K562 (cell line): ENCODE measurements around the gene SERPING1. TPM values are rescaled to one million over a fixed set of nuclear protein-coding genes. Genes with fewer than 3 reads are reported as not detected.

Experiments used
- BHLHE40 ChIP-seq: IDR thresholded peaks from 2 replicates; pipeline ENCODE4 v1.6.1; 2011; ENCODE audit warnings: low read length, improper control_type of control experiment
- CBX5 ChIP-seq: IDR thresholded peaks from 2 replicates; pipeline ENCODE4 v1.6.1; 2014; ENCODE audit warnings: low read depth, borderline replicate concordance
- DIDO1 ChIP-seq: fragments of 450-650 bp; IDR thresholded peaks from 2 replicates; pipeline ENCODE4 v1.6.1; 2016; ENCODE audit warnings: low read depth, missing biosample characterization, missing genetic modification characterization
- EGR1 ChIP-seq: fragments of 450-650 bp; conservative IDR thresholded peaks from 2 replicates; pipeline ENCODE4 v1.6.1; 2017; ENCODE audit warnings: mild to moderate bottlenecking
- HMBOX1 ChIP-seq: sonication (generic); IDR thresholded peaks from 2 replicates; pipeline ENCODE4 v1.6.1; 2016
- ILF3 ChIP-seq: fragments of 450-650 bp; IDR thresholded peaks from 2 replicates; pipeline ENCODE4 v1.6.1; 2018; ENCODE audit warnings: antibody characterized with exemption, mild to moderate bottlenecking, moderate library complexity, borderline replicate concordance
- MECOM ChIP-seq: fragments of 250-450 bp; sonication (Bioruptor Pico); IDR thresholded peaks from 2 replicates; pipeline ENCODE4 v1.8.0; 2022; ENCODE audit warnings: inconsistent platforms
- NR2C1 ChIP-seq, 2 experiments: fragments of 450-650 bp; IDR thresholded peaks; 2 replicates each; pipeline ENCODE4 v1.6.1; 2017; ENCODE audit warnings: mild to moderate bottlenecking in 2 of 2, antibody characterized with exemption in 1 of 2, inconsistent platforms in 1 of 2, missing compliant biosample characterization in 1 of 2, missing genetic modification characterization in 1 of 2
- RAD21 ChIP-seq, 2 experiments: fragments of 250-450 bp in 1 of 2; fragments of 450-650 bp in 1 of 2; sonication (Bioruptor Pico) in 1 of 2; formaldehyde crosslinking in 1 of 2; IDR thresholded peaks in 1 of 2; conservative IDR thresholded peaks in 1 of 2; 2 replicates each; pipeline versions ENCODE4 v1.4.0 to v1.8.0; 2020 to 2022; ENCODE audit warnings: mild to moderate bottlenecking in 2 of 2, moderate library complexity in 1 of 2
- RFX7 ChIP-seq: fragments of 250-450 bp; sonication (Bioruptor Pico); IDR thresholded peaks from 2 replicates; pipeline ENCODE4 v1.5.1; 2021; ENCODE audit warnings: mild to moderate bottlenecking
- SMARCB1 ChIP-seq: IDR thresholded peaks from 2 replicates; pipeline ENCODE4 v1.6.1; 2011; ENCODE audit warnings: improper control_type of control experiment, low read depth; ENCODE audit not compliant: insufficient read length
- SUPT5H ChIP-seq: fragments of 450-650 bp; IDR thresholded peaks from 2 replicates; pipeline ENCODE4 v1.6.1; 2016
- USF1 ChIP-seq: sonication (generic); formaldehyde crosslinking; IDR thresholded peaks from 2 replicates; pipeline ENCODE4 v1.9.0; 2022; ENCODE audit warnings: mild to moderate bottlenecking, missing genetic modification reagents
- ZKSCAN1 ChIP-seq: fragments of 150-350 bp; IDR thresholded peaks from 2 replicates; pipeline ENCODE4 v1.6.1; 2016; ENCODE audit warnings: low read depth, low read length
- ZNF121 ChIP-seq: sonication (generic); formaldehyde crosslinking; conservative IDR thresholded peaks from 2 replicates; pipeline ENCODE4 v1.8.0; 2022; ENCODE audit warnings: missing genetic modification reagents
- ZNF124 ChIP-seq: sonication (generic); formaldehyde crosslinking; IDR thresholded peaks from 2 replicates; pipeline ENCODE4 v1.8.1; 2022; ENCODE audit warnings: missing genetic modification reagents
- ZNF282 ChIP-seq: sonication (generic); formaldehyde crosslinking; IDR thresholded peaks from 2 replicates; pipeline ENCODE4 v1.8.1; 2023; ENCODE audit warnings: missing genetic modification reagents
- ZNF398 ChIP-seq: fragments of 250-450 bp; sonication (Bioruptor Pico); IDR thresholded peaks from 2 replicates; pipeline ENCODE4 v1.8.0; 2021; ENCODE audit warnings: moderate library complexity, mild to moderate bottlenecking, inconsistent platforms
- ZNF431 ChIP-seq: sonication (generic); formaldehyde crosslinking; IDR thresholded peaks from 2 replicates; pipeline ENCODE4 v1.8.0; 2022; ENCODE audit warnings: mild to moderate bottlenecking, missing genetic modification reagents
- ZNF57 ChIP-seq: fragments of 450-650 bp; formaldehyde crosslinking; IDR thresholded peaks from 2 replicates; pipeline ENCODE4 v1.4.0; 2020; ENCODE audit warnings: mild to moderate bottlenecking, moderate library complexity
- polyA plus RNA-seq, 8 experiments: library from polyadenylated mRNA; depleted of rRNA in 4 of 8; stranded (reverse) in 5 of 8; unstranded in 3 of 8; fragments of >200 nt; fragmentation: Nextera tagmentation in 2 of 8; fragmentation: Illumina TruSeq in 1 of 8; extraction: Ambion mirVana in 2 of 8; extraction: Trizol in 1 of 8; gene quantifications; 2 replicates each; pipeline versions ENCODE4 v1.2.1 to v1.2.3, GENCODE V29; 2011 to 2014; ENCODE audit warnings: inconsistent platforms in 1 of 8, missing spikeins in 1 of 8
- total RNA-seq, 7 experiments: library from RNA; depleted of rRNA in 6 of 7; stranded (reverse); fragments of >200 nt in 6 of 7; fragmentation: Illumina TruSeq in 2 of 7; extraction: Trizol in 2 of 7; gene quantifications; 2 replicates each; pipeline versions ENCODE4 v1.2.1 to v1.2.3, GENCODE V29; 2011 to 2021; ENCODE audit warnings: low replicate concordance in 1 of 7
- TF ChIP-seq, protein P1 (sequence below): fragments of 200-800 bp; sonication (Bioruptor generic); IDR thresholded peaks from 2 replicates; pipeline ENCODE4 v1.6.1; 2017; ENCODE audit warnings: missing genetic modification characterization, missing compliant biosample characterization

Gene SERPING1
- total and polyA plus RNA-seq, 9 of the 15 experiments (the other 6 are each of a cell fraction or from before 2014, with no cell fraction given): 0.10 to 1.00 (median 0.21) TPM; not detected in 2

- TF ChIP-seq RAD21 (CRISPR knock-in tag; conservative IDR thresholded peaks at IDR 0.05 in 1 of 2, IDR thresholded peaks at IDR 0.05 in 1 of 2): 0 out of 4 replicates have a peak, but pooled peaks of 1 of the 2 experiments have one; percentile 6
- TF ChIP-seq, protein P1, sequence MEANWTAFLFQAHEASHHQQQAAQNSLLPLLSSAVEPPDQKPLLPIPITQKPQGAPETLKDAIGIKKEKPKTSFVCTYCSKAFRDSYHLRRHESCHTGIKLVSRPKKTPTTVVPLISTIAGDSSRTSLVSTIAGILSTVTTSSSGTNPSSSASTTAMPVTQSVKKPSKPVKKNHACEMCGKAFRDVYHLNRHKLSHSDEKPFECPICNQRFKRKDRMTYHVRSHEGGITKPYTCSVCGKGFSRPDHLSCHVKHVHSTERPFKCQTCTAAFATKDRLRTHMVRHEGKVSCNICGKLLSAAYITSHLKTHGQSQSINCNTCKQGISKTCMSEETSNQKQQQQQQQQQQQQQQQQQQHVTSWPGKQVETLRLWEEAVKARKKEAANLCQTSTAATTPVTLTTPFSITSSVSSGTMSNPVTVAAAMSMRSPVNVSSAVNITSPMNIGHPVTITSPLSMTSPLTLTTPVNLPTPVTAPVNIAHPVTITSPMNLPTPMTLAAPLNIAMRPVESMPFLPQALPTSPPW (CRISPR knock-in tag): peak; percentile 95
- no peak for TF ChIP-seq ZNF431
- TF ChIP-seq DIDO1: no peak
- TF ChIP-seq HMBOX1: no peak
- TF ChIP-seq ZNF124 (CRISPR knock-in tag): no peak
- TF ChIP-seq ILF3: no peak
- no peak for TF ChIP-seq ZNF398 (CRISPR knock-in tag)
- no peak for TF ChIP-seq ZKSCAN1
- TF ChIP-seq BHLHE40: peak; percentile 91
- peak; percentile 55; the same call in 1 of the 2 replicates for TF ChIP-seq RFX7 (CRISPR knock-in tag)
- peak; percentile 81 for TF ChIP-seq SUPT5H
- no peak for TF ChIP-seq MECOM (CRISPR knock-in tag)
- peak; percentile 73 for TF ChIP-seq USF1 (CRISPR knock-in tag)
- TF ChIP-seq ZNF121 (CRISPR knock-in tag): no peak
- TF ChIP-seq SMARCB1: no peak
- TF ChIP-seq ZNF57: no peak; the same call in 1 of the 2 replicates
- no peak for TF ChIP-seq ZNF282 (CRISPR knock-in tag)
- peak; percentile 99 for TF ChIP-seq EGR1
- TF ChIP-seq NR2C1 (IDR thresholded peaks at IDR 0.05): peak; percentile 65
- peak; percentile 83 for TF ChIP-seq NR2C1 (tag; IDR thresholded peaks at IDR 0.05)
- no peak for TF ChIP-seq CBX5
These were observed 59.9 kb downstream of the SERPING1 start, which contains the start of gene CLP1 (continued) for GRCh38 chr11:57657194-57658022.
